Testis (tissue), 2 donors: ENCODE results near the gene LELP1.

Source experiments
- POLR2A ChIP-seq: fragments of 450-650 bp; IDR thresholded peaks from one replicate; pipeline ENCODE4 v1.6.1; 2017; ENCODE audit warnings: antibody characterized with exemption, mild to moderate bottlenecking, moderate library complexity
- TF ChIP-seq, protein P1 (sequence below), 3 experiments: fragments of 450-650 bp in 2 of 3; fragments of 200-600 bp in 1 of 3; sonication (generic) in 1 of 3; IDR thresholded peaks; one replicate each; pipeline ENCODE4 v1.5.1; 2016 to 2019; ENCODE audit warnings: antibody characterized with exemption in 3 of 3, mild to moderate bottlenecking in 2 of 3, moderate library complexity in 1 of 3

DNA sequence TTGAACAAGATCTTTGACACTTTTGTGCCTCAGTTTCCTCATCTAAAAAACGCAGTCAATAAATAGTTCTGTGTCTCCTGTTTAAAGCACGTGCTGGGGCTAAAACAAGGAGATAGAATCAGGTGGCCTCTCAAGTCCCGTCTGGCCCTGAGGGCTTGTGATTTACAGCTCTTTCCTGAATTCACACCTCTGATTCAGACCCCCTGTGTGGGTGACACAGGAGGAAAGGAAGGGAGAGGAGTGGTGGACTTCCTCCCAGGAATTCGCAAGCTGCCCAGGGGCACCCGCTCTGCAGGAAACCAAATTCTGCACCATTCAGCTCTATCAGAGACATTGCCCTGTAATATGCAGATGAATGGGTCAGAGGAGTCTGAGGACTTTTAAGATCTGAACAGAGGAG lies 9.0 kb downstream of the LELP1 start:
- TF ChIP-seq, protein P1, sequence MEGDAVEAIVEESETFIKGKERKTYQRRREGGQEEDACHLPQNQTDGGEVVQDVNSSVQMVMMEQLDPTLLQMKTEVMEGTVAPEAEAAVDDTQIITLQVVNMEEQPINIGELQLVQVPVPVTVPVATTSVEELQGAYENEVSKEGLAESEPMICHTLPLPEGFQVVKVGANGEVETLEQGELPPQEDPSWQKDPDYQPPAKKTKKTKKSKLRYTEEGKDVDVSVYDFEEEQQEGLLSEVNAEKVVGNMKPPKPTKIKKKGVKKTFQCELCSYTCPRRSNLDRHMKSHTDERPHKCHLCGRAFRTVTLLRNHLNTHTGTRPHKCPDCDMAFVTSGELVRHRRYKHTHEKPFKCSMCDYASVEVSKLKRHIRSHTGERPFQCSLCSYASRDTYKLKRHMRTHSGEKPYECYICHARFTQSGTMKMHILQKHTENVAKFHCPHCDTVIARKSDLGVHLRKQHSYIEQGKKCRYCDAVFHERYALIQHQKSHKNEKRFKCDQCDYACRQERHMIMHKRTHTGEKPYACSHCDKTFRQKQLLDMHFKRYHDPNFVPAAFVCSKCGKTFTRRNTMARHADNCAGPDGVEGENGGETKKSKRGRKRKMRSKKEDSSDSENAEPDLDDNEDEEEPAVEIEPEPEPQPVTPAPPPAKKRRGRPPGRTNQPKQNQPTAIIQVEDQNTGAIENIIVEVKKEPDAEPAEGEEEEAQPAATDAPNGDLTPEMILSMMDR (IDR thresholded peaks at IDR 0.05): no peak
- TF ChIP-seq POLR2A: no peak
